Right cardiac atrium (tissue), 5 donors: ENCODE measurements around the gene NPAS3. TPM values are rescaled to one million over a fixed set of nuclear protein-coding genes. Genes with fewer than 3 reads are reported as not detected.

Experiments
- ATAC-seq, 2 donors: fragments of 200-7000 bp; cut with Tn5 transposase; one replicate each; pipeline versions ENCODE4 v1.8.0 to v1.9.1; 2020; ENCODE audit warnings: moderate library complexity in 2 of 2, mild to moderate bottlenecking in 1 of 2
- DNase-seq, 3 donors: peaks; one replicate each; pipeline ENCODE4 v3.0.0-alpha.2; 2020
- H3K27ac ChIP-seq: one replicate; pipeline ENCODE4 v1.5.1; 2013; ENCODE audit warnings: mild to moderate bottlenecking, low read length, control low read depth, moderate library complexity
- H3K27me3 ChIP-seq: one replicate; pipeline ENCODE4 v1.6.1; 2013; ENCODE audit not compliant: control insufficient read depth, insufficient read depth
- H3K4me1 ChIP-seq: one replicate; pipeline ENCODE4 v1.6.1; 2013; ENCODE audit warnings: low read length; ENCODE audit not compliant: control insufficient read depth, insufficient read depth
- H3K4me3 ChIP-seq: one replicate; pipeline ENCODE4 v1.5.1; 2013; ENCODE audit warnings: low read length, control low read depth
- H3K9me3 ChIP-seq: one replicate; pipeline ENCODE4 v1.6.1; 2013; ENCODE audit warnings: low read length; ENCODE audit not compliant: control insufficient read depth
- WGBS: extraction: QIAGEN DNeasy Blood & Tissue Kit; methylation state at CpG from one replicate; pipeline ENCODE4 v1.1.7; 2013; 5-methylcytosine and 5-hydroxymethylcytosine counted together
- intact Hi-C, 4 donors: fragments of 100-400 bp; cut with DNase I; formaldehyde crosslinking; loops; one replicate each; pipeline versions ENCODE4 v1.11.0 to v1.14.0; 2022 to 2023
- polyA plus RNA-seq: library from polyadenylated mRNA; stranded (reverse); fragments of 200-250 nt; gene quantifications from one replicate; pipeline ENCODE4 v1.2.3, GENCODE V29; 2013
- total RNA-seq, 4 donors: library from RNA; stranded (reverse); fragmentation: NEBNext Ultra II Directional; extraction: Animal tissue kit (Norgen Biotek cat#: 25700); gene quantifications; one replicate each; pipeline ENCODE4 v1.2.1, GENCODE V29; 2021
- donor health status: healthy with polysubstance abuse.
- donor health status: DM: no; HTN: yes; CAD: no.
- donor health status: DM: no; HTN: no; CAD: no.
- donor health status: DM: no; HTN: yes; CAD: no; lungs with severe emphysema.
- donor health status: DM: yes; HTN: yes; CAD: no.

Gene NPAS3
- total and polyA plus RNA-seq, 5 donors = 0.48 to 5.7 (median 4.0) TPM

- 71% methylated on average over 7 of the region's 7 CpGs for WGBS
- peaks cover 2% of the 10 kb centered on the region for H3K4me1 ChIP-seq
- no peak for ATAC-seq
These were observed 420.7 kb downstream of the NPAS3 start for GRCh38 chr14:33359288-33359881.

GRCh38 chr14:33362934-33363333, 424.3 kb downstream of the NPAS3 start:
- Histone ChIP-seq H3K4me1 (peaks cover 2% of the 10 kb centered on the region), H3K27ac (no peak overlapping the region), H3K4me3 (no peak overlapping the region), H3K27me3 (no peaks in the 10 kb centered on the region), H3K9me3 (no peaks in the 10 kb centered on the region)
- intact Hi-C loops = no loop called here
- no peak for DNase-seq
- 84% methylated on average over 6 of the region's 6 CpGs for WGBS
- no peak for ATAC-seq

More at GRCh38 chr14:33359288-33359881, 420.7 kb downstream of the NPAS3 start:
- H3K9me3 ChIP-seq = no peaks in the 10 kb centered on the region
- DNase-seq = no peak
- no peak overlapping the region for H3K27ac ChIP-seq
- H3K27me3 ChIP-seq = no peaks in the 10 kb centered on the region
- no peak overlapping the region for H3K4me3 ChIP-seq
- intact Hi-C loops = no loop called here

- no peak overlapping the region for H3K4me3 ChIP-seq
- intact Hi-C loops = no loop called here
- peaks cover 2% of the 10 kb centered on the region for H3K4me1 ChIP-seq
- 90% methylated on average over 3 of the region's 3 CpGs for WGBS
- DNase-seq (no peak), ATAC-seq (no peak)
- no peaks in the 10 kb centered on the region for H3K27me3 ChIP-seq
- H3K9me3 ChIP-seq = no peaks in the 10 kb centered on the region
- H3K27ac ChIP-seq = no peak overlapping the region
These were observed 425.0 kb downstream of the NPAS3 start for GRCh38 chr14:33363682-33364081.

GRCh38 chr14:33364466-33364865, 425.8 kb downstream of the NPAS3 start:
- 69% methylated on average over 4 of the region's 4 CpGs for WGBS
- intact Hi-C loops = no loop called here

GRCh38 chr14:33369041-33369440, 430.4 kb downstream of the NPAS3 start:
- H3K9me3 ChIP-seq = no peaks in the 10 kb centered on the region
- DNase-seq (no peak), ATAC-seq (no peak)
- no peak overlapping the region for H3K4me3 ChIP-seq
- WGBS = 92% methylated on average over 3 of the region's 3 CpGs
- H3K27ac ChIP-seq = no peak overlapping the region
- no peaks in the 10 kb centered on the region for H3K27me3 ChIP-seq
- no peaks in the 10 kb centered on the region for H3K4me1 ChIP-seq
- intact Hi-C loops = no loop called here

More at GRCh38 chr14:33364466-33364865, 425.8 kb downstream of the NPAS3 start:
- peaks cover 2% of the 10 kb centered on the region for H3K4me1 ChIP-seq
- H3K27ac ChIP-seq = no peak overlapping the region
- H3K4me3 ChIP-seq = no peak overlapping the region
- ATAC-seq (no peak), DNase-seq (no peak)
- no peaks in the 10 kb centered on the region for H3K9me3 ChIP-seq
- H3K27me3 ChIP-seq = no peaks in the 10 kb centered on the region

- intact Hi-C loops = no loop called here
- no peak for DNase-seq
- no peak overlapping the region for H3K4me3 ChIP-seq
- no peaks in the 10 kb centered on the region for H3K4me1 ChIP-seq
- no peaks in the 10 kb centered on the region for H3K9me3 ChIP-seq
- H3K27me3 ChIP-seq = no peaks in the 10 kb centered on the region
- no peak overlapping the region for H3K27ac ChIP-seq
- ATAC-seq = no peak
These were observed 431.3 kb downstream of the NPAS3 start for GRCh38 chr14:33369972-33370371.

GRCh38 chr14:33370426-33370825, 431.7 kb downstream of the NPAS3 start:
- Histone ChIP-seq H3K4me3 (no peak overlapping the region), H3K4me1 (no peaks in the 10 kb centered on the region), H3K9me3 (no peaks in the 10 kb centered on the region), H3K27ac (no peak overlapping the region), H3K27me3 (no peaks in the 10 kb centered on the region)
- 21% methylated on average over 1 of the region's 1 CpG for WGBS
- ATAC-seq (no peak), DNase-seq (no peak)
- intact Hi-C loops = no loop called here

GRCh38 chr14:33375196-33375595, 436.5 kb downstream of the NPAS3 start:
- H3K27me3 ChIP-seq = no peaks in the 10 kb centered on the region
- 94% methylated on average over 2 of the region's 2 CpGs for WGBS
- H3K27ac ChIP-seq = no peak overlapping the region
- intact Hi-C loops = no loop called here
- DNase-seq (no peak), ATAC-seq (no peak)
- H3K4me1 ChIP-seq = no peaks in the 10 kb centered on the region
- H3K4me3 ChIP-seq = no peak overlapping the region
- H3K9me3 ChIP-seq = no peaks in the 10 kb centered on the region

- H3K27ac ChIP-seq = no peak overlapping the region
- no peaks in the 10 kb centered on the region for H3K9me3 ChIP-seq
- H3K4me3 ChIP-seq = no peak overlapping the region
- no peaks in the 10 kb centered on the region for H3K27me3 ChIP-seq
- ATAC-seq (no peak), DNase-seq (no peak)
- intact Hi-C loops = no loop called here
- 82% methylated on average over 4 of the region's 4 CpGs for WGBS
- no peaks in the 10 kb centered on the region for H3K4me1 ChIP-seq
These were observed 437.1 kb downstream of the NPAS3 start for GRCh38 chr14:33375786-33376185.

- no peak overlapping the region for H3K27ac ChIP-seq
- ATAC-seq (no peak), DNase-seq (no peak)
- no peaks in the 10 kb centered on the region for H3K27me3 ChIP-seq
- intact Hi-C loops = no loop called here
- 45% methylated on average over 3 of the region's 3 CpGs for WGBS
- no peaks in the 10 kb centered on the region for H3K9me3 ChIP-seq
- no peak overlapping the region for H3K4me3 ChIP-seq
- no peaks in the 10 kb centered on the region for H3K4me1 ChIP-seq
These were observed 437.8 kb downstream of the NPAS3 start for GRCh38 chr14:33376510-33376909.

GRCh38 chr14:33377596-33378390, 439.1 kb downstream of the NPAS3 start:
- intact Hi-C loops = no loop called here
- ATAC-seq = no peak
- no peak for DNase-seq
- Histone ChIP-seq H3K27ac (no peak overlapping the region), H3K4me1 (no peaks in the 10 kb centered on the region), H3K4me3 (no peak overlapping the region), H3K27me3 (no peaks in the 10 kb centered on the region), H3K9me3 (no peaks in the 10 kb centered on the region)
- 74% methylated on average over 2 of the region's 2 CpGs for WGBS
